WTC11 (cell line): Measurements from ENCODE around the gene DSTN. TPM values are rescaled to one million over a fixed set of nuclear protein-coding genes. Genes with fewer than 3 reads are reported as not detected.

Source experiments
- ATAC-seq: fragments of 200-7000 bp; cut with Tn5 transposase; 2 replicates; pipeline ENCODE4 v1.10.0; 2021; ENCODE audit warnings: mild to moderate bottlenecking, moderate library complexity
- CTCF ChIA-PET: fragments of 300-600 bp; sonication (Branson Sonifier 250); formaldehyde crosslinking; loops from one replicate; lab custom pipeline; 2021; ENCODE audit warnings: antibody characterized with exemption; lab: Charles Lee
- POLR2A ChIA-PET: fragments of 350-600 bp; sonication (Branson Sonifier 250); formaldehyde crosslinking; loops from one replicate; lab custom pipeline; 2021; ENCODE audit warnings: antibody characterized with exemption; lab: Charles Lee
- DNase-seq: peaks from one replicate; pipeline ENCODE4 v3.0.0; 2021; ENCODE audit warnings: low spot score
- H3K27ac Mint-ChIP-seq: 2 replicates; pipeline ENCODE4 v1.8.0; 2021; ENCODE audit warnings: mixed read lengths
- H3K27me3 Mint-ChIP-seq: 2 replicates; pipeline ENCODE4 v1.8.0; 2021; ENCODE audit warnings: low read depth, mild to moderate bottlenecking, moderate library complexity, mixed read lengths
- H3K36me3 Mint-ChIP-seq: 2 replicates; pipeline ENCODE4 v1.8.0; 2021; ENCODE audit warnings: mixed read lengths
- H3K4me1 Mint-ChIP-seq: 2 replicates; pipeline ENCODE4 v1.8.0; 2022; ENCODE audit warnings: mixed read lengths
- H3K4me3 Mint-ChIP-seq: 2 replicates; pipeline ENCODE4 v1.8.0; 2021; ENCODE audit warnings: mild to moderate bottlenecking, moderate library complexity, mixed read lengths
- H3K9me3 Mint-ChIP-seq: 2 replicates; pipeline ENCODE4 v1.8.0; 2021; ENCODE audit warnings: mixed read lengths
- ARID4B ChIP-seq: sonication (generic); formaldehyde crosslinking; IDR thresholded peaks from 2 replicates; pipeline ENCODE4 v1.8.0; 2023; ENCODE audit warnings: missing genetic modification reagents, mild to moderate bottlenecking, borderline replicate concordance
- ATF3 ChIP-seq: sonication (generic); formaldehyde crosslinking; conservative IDR thresholded peaks from 2 replicates; pipeline ENCODE4 v1.8.1; 2022; ENCODE audit warnings: mild to moderate bottlenecking, missing genetic modification reagents
- CBFB ChIP-seq: sonication (generic); formaldehyde crosslinking; IDR thresholded peaks from 2 replicates; pipeline ENCODE4 v1.8.1; 2022; ENCODE audit warnings: mild to moderate bottlenecking, low read depth, missing genetic modification reagents
- CDX4 ChIP-seq: fragments of 250-450 bp; sonication (Bioruptor Pico); IDR thresholded peaks from 2 replicates; pipeline ENCODE4 v1.9.0; 2021; ENCODE audit warnings: moderate library complexity, mild to moderate bottlenecking, inconsistent platforms, borderline replicate concordance
- JAZF1 ChIP-seq: fragments of 250-450 bp; sonication (Bioruptor Pico); IDR thresholded peaks from 2 replicates; pipeline ENCODE4 v1.9.0; 2021; ENCODE audit warnings: moderate library complexity, mild to moderate bottlenecking, inconsistent platforms
- OVOL2 ChIP-seq: fragments of 250-450 bp; sonication (Bioruptor Pico); IDR thresholded peaks from 2 replicates; pipeline ENCODE4 v1.9.0; 2021; ENCODE audit warnings: mild to moderate bottlenecking, borderline replicate concordance
- TP53 ChIP-seq: sonication (generic); formaldehyde crosslinking; IDR thresholded peaks from 2 replicates; pipeline ENCODE4 v1.8.1; 2023; ENCODE audit warnings: mild to moderate bottlenecking, missing genetic modification reagents
- ZNF317 ChIP-seq: sonication (generic); formaldehyde crosslinking; IDR thresholded peaks from 2 replicates; pipeline ENCODE4 v1.8.1; 2023; ENCODE audit warnings: low read depth, mild to moderate bottlenecking, moderate library complexity, missing genetic modification reagents, borderline replicate concordance
- ZNF423 ChIP-seq: fragments of 250-450 bp; sonication (Bioruptor Pico); IDR thresholded peaks from 2 replicates; pipeline ENCODE4 v2.1.2; 2022; ENCODE audit warnings: mild to moderate bottlenecking, moderate library complexity
- total RNA-seq: library from RNA; stranded (reverse); gene quantifications from 3 replicates; pipeline ENCODE4 v1.2.3, GENCODE V29; 2021
- TF ChIP-seq, protein P1 (sequence below): fragments of 250-450 bp; sonication (Bioruptor Pico); IDR thresholded peaks from 2 replicates; pipeline ENCODE4 v1.8.0; 2021; ENCODE audit warnings: mild to moderate bottlenecking
- TF ChIP-seq, protein P2 (sequence below): sonication (generic); formaldehyde crosslinking; IDR thresholded peaks from 2 replicates; pipeline ENCODE4 v1.8.1; 2022; ENCODE audit warnings: mild to moderate bottlenecking, moderate library complexity, missing genetic modification reagents
- TF ChIP-seq, protein P3 (sequence below): fragments of 250-450 bp; sonication (Bioruptor Pico); IDR thresholded peaks from 2 replicates; pipeline ENCODE4 v1.9.0; 2021; ENCODE audit warnings: mild to moderate bottlenecking, borderline replicate concordance
- TF ChIP-seq, protein P4 (sequence below): sonication (generic); formaldehyde crosslinking; IDR thresholded peaks from 2 replicates; pipeline ENCODE4 v1.8.0; 2022; ENCODE audit warnings: mild to moderate bottlenecking, missing genetic modification reagents
- TF ChIP-seq, protein P5 (sequence below): sonication (generic); formaldehyde crosslinking; IDR thresholded peaks from 2 replicates; pipeline ENCODE4 v1.8.1; 2023; ENCODE audit warnings: mild to moderate bottlenecking, missing genetic modification reagents, borderline replicate concordance

DSTN gene
- total RNA-seq, 1 experiment from 2014 or later, result 153 TPM

DNA sequence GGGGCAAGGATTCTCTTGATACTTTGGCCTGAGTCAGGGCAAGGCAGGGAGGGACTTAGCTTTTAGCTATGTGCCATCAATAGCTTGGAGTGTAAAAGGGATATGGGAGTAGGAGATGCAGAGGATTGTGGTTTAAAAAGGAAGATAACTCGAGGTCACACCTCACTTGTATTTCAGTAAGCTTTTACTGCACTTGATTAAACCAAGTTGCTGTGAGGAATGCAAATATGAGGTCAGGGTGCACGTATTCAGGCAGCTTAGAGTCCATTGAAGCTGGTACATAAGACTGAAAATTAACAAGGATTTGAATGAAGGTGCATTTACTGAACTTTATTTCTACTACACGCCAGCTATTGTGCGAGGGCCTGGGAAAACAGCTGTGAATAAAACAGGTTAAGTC is 32.1 kb downstream of the DSTN start (continued):
- no peak for TF ChIP-seq JAZF1 (CRISPR knock-in tag)

- peaks cover 34% of the 10 kb centered on the region for H3K4me1 Mint-ChIP-seq
- TF ChIP-seq ATF3 (no peak), TP53 (CRISPR knock-in tag) (no peak), ZNF423 (CRISPR knock-in tag) (no peak), OVOL2 (CRISPR knock-in tag) (no peak), ARID4B (CRISPR knock-in tag) (no peak), CDX4 (CRISPR knock-in tag) (no peak), ZNF317 (CRISPR knock-in tag) (no peak), JAZF1 (CRISPR knock-in tag) (no peak), CBFB (no peak)
- TF ChIP-seq, protein P1, sequence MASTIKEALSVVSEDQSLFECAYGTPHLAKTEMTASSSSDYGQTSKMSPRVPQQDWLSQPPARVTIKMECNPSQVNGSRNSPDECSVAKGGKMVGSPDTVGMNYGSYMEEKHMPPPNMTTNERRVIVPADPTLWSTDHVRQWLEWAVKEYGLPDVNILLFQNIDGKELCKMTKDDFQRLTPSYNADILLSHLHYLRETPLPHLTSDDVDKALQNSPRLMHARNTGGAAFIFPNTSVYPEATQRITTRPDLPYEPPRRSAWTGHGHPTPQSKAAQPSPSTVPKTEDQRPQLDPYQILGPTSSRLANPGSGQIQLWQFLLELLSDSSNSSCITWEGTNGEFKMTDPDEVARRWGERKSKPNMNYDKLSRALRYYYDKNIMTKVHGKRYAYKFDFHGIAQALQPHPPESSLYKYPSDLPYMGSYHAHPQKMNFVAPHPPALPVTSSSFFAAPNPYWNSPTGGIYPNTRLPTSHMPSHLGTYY (CRISPR knock-in tag), result no peak
- TF ChIP-seq, protein P2, sequence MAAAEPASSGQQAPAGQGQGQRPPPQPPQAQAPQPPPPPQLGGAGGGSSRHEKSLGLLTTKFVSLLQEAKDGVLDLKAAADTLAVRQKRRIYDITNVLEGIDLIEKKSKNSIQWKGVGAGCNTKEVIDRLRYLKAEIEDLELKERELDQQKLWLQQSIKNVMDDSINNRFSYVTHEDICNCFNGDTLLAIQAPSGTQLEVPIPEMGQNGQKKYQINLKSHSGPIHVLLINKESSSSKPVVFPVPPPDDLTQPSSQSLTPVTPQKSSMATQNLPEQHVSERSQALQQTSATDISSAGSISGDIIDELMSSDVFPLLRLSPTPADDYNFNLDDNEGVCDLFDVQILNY, result no peak
- TF ChIP-seq, protein P3, sequence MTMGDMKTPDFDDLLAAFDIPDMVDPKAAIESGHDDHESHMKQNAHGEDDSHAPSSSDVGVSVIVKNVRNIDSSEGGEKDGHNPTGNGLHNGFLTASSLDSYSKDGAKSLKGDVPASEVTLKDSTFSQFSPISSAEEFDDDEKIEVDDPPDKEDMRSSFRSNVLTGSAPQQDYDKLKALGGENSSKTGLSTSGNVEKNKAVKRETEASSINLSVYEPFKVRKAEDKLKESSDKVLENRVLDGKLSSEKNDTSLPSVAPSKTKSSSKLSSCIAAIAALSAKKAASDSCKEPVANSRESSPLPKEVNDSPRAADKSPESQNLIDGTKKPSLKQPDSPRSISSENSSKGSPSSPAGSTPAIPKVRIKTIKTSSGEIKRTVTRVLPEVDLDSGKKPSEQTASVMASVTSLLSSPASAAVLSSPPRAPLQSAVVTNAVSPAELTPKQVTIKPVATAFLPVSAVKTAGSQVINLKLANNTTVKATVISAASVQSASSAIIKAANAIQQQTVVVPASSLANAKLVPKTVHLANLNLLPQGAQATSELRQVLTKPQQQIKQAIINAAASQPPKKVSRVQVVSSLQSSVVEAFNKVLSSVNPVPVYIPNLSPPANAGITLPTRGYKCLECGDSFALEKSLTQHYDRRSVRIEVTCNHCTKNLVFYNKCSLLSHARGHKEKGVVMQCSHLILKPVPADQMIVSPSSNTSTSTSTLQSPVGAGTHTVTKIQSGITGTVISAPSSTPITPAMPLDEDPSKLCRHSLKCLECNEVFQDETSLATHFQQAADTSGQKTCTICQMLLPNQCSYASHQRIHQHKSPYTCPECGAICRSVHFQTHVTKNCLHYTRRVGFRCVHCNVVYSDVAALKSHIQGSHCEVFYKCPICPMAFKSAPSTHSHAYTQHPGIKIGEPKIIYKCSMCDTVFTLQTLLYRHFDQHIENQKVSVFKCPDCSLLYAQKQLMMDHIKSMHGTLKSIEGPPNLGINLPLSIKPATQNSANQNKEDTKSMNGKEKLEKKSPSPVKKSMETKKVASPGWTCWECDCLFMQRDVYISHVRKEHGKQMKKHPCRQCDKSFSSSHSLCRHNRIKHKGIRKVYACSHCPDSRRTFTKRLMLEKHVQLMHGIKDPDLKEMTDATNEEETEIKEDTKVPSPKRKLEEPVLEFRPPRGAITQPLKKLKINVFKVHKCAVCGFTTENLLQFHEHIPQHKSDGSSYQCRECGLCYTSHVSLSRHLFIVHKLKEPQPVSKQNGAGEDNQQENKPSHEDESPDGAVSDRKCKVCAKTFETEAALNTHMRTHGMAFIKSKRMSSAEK (CRISPR knock-in tag), result no peak
- TF ChIP-seq, protein P4, sequence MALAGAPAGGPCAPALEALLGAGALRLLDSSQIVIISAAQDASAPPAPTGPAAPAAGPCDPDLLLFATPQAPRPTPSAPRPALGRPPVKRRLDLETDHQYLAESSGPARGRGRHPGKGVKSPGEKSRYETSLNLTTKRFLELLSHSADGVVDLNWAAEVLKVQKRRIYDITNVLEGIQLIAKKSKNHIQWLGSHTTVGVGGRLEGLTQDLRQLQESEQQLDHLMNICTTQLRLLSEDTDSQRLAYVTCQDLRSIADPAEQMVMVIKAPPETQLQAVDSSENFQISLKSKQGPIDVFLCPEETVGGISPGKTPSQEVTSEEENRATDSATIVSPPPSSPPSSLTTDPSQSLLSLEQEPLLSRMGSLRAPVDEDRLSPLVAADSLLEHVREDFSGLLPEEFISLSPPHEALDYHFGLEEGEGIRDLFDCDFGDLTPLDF (CRISPR knock-in tag), result no peak
- TF ChIP-seq, protein P5, sequence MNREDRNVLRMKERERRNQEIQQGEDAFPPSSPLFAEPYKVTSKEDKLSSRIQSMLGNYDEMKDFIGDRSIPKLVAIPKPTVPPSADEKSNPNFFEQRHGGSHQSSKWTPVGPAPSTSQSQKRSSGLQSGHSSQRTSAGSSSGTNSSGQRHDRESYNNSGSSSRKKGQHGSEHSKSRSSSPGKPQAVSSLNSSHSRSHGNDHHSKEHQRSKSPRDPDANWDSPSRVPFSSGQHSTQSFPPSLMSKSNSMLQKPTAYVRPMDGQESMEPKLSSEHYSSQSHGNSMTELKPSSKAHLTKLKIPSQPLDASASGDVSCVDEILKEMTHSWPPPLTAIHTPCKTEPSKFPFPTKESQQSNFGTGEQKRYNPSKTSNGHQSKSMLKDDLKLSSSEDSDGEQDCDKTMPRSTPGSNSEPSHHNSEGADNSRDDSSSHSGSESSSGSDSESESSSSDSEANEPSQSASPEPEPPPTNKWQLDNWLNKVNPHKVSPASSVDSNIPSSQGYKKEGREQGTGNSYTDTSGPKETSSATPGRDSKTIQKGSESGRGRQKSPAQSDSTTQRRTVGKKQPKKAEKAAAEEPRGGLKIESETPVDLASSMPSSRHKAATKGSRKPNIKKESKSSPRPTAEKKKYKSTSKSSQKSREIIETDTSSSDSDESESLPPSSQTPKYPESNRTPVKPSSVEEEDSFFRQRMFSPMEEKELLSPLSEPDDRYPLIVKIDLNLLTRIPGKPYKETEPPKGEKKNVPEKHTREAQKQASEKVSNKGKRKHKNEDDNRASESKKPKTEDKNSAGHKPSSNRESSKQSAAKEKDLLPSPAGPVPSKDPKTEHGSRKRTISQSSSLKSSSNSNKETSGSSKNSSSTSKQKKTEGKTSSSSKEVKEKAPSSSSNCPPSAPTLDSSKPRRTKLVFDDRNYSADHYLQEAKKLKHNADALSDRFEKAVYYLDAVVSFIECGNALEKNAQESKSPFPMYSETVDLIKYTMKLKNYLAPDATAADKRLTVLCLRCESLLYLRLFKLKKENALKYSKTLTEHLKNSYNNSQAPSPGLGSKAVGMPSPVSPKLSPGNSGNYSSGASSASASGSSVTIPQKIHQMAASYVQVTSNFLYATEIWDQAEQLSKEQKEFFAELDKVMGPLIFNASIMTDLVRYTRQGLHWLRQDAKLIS (CRISPR knock-in tag), result no peak
- TF ChIP-seq, all 79 proteins: peak for 0
- H3K36me3 Mint-ChIP-seq, result peaks cover 5% of the 10 kb centered on the region; the same call in 1 of the 2 replicates
- H3K4me3 Mint-ChIP-seq, result no peak overlapping the region
- H3K9me3 Mint-ChIP-seq, result no peaks in the 10 kb centered on the region
- POLR2A ChIA-PET, result interaction anchor here (1.0 to 1.4 kb wide), 2 partner anchors 31 to 33 kb away, joined by 4 read pairs; partner anchors contain the start of gene DSTN
- DNase-seq (no peak), ATAC-seq (peak; percentile 60)
- CTCF ChIA-PET, result interaction anchor here (0.6 to 2.5 kb wide), 12 partner anchors 8 to 337 kb away, joined by 3 to 12 read pairs (median 5); partner anchors contain the start of gene DSTN
- H3K27me3 Mint-ChIP-seq, result no peaks in the 10 kb centered on the region
- H3K27ac Mint-ChIP-seq, result no peak overlapping the region; the same call in 1 of the 2 replicates
Measured at GRCh38 chr20:17602493-17602892, 32.6 kb downstream of the DSTN start.
